MM.1S (cell line): ENCODE measurements around the gene NUTF2.

ENCODE experiments used
- CTCF ChIP-seq: fragments of 300-600 bp; sonication (generic); IDR thresholded peaks from 2 replicates; pipeline ENCODE4 v1.5.1; 2016; ENCODE audit warnings: antibody characterized with exemption, low read length, mixed read lengths
- EZH2phosphoT487 ChIP-seq: fragments of 300-600 bp; sonication (generic); IDR thresholded peaks from 2 replicates; pipeline ENCODE4 v1.6.1; 2018; ENCODE audit warnings: antibody characterized with exemption, low read length

- TF ChIP-seq CTCF (peak; percentile 40), EZH2phosphoT487 (no peak)
Measured at GRCh38 chr16:67865318-67865717, 18.6 kb downstream of the NUTF2 start.
